CD4-positive, alpha-beta T cell treated with Interleukin-15 for 4 hours (primary cell): ENCODE measurements around the gene CBX6.

Source experiments
- DNase-seq: peaks from one replicate; pipeline ENCODE4 v3.0.0-alpha.2; 2020; ENCODE audit warnings: low spot score

Gene CBX6

GRCh38 chr22:38819387-38819940 is 52.6 kb downstream of the CBX6 start:
- DNase-seq, result no peak

GRCh38 chr22:38817196-38817595 is 54.8 kb downstream of the CBX6 start:
- DNase-seq, result no peak

GRCh38 chr22:38815842-38816241 is 56.2 kb downstream of the CBX6 start:
- no peak for DNase-seq
